ENCODE results near the gene ADGRB3.

DNA sequence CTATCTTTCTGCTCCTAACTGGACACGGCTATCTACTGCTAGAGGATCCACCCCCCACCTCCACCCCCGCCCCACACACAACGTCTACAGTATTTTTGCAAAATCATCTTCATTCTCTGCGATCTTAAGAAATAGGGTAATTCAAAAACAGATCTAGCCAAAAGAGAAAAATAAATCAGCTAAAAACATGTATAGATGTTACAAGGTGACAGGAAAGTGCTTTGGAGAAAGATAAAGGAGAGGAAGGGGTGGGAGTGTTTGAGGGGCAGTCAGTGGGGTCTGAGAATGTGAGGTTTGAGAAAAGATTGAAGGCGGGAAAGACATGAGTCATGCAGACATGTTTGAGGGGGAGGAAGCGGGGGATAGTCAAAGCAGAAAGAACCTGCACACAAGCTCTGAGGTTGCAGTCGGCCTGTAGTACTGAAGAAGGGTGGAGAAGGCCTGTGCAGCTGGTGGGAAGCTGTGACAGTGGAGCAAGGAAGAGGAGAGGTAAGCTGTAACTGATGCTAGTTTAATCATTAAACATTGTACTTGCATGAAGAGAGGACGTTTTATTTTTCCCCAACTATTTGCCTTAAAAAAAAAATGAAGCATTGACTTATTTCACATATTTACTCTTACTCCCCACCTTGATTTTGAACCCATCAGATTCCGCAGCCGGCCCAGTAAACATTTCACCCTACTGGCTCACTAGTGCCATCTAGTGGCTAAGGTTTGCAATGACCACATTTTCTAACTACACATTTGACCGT, 332.6 kb downstream of the ADGRB3 start:
- peak; percentile 87 for TF ChIP-seq CTCF (IDR thresholded peaks at IDR 0.05; ENCODE audit: low read length)
- no peak for TF ChIP-seq EZH2 (IDR thresholded peaks at IDR 0.05; ENCODE audit: borderline replicate concordance, low read length)
